ENCODE measurements around the gene OSGEPL1.

GRCh38 chr2:189782221-189782671 is 19.7 kb upstream of the OSGEPL1 start:
- TF ChIP-seq CTCF (conservative IDR thresholded peaks at IDR 0.05) (no peak), ZFX (IDR thresholded peaks at IDR 0.05) (no peak)

Measured in C4-2B (cell line).